Hepatocyte (in vitro differentiated cells): Measurements from ENCODE around the gene KRTAP19-5. TPM values are rescaled to one million over a fixed set of nuclear protein-coding genes. Genes with fewer than 3 reads are reported as not detected.

Experiments
- DNase-seq: peaks from one replicate; pipeline ENCODE4 v3.0.0-alpha.2; 2016; ENCODE audit warnings: low spot score
- H2AFZ ChIP-seq: fragments of 200-600 bp; sonication (generic); 2 replicates; pipeline ENCODE4 v1.6.0; 2016; ENCODE audit warnings: antibody characterized with exemption, mild to moderate bottlenecking
- H3K27ac ChIP-seq: fragments of 200-600 bp; sonication (generic); 2 replicates; pipeline ENCODE4 v1.5.1; 2016; ENCODE audit warnings: mild to moderate bottlenecking
- H3K27me3 ChIP-seq: fragments of 200-600 bp; sonication (generic); 2 replicates; pipeline ENCODE4 v1.6.1; 2016
- H3K36me3 ChIP-seq: fragments of 200-600 bp; sonication (generic); replicated peaks from 2 replicates; pipeline ENCODE4 v1.5.1; 2016; ENCODE audit warnings: low read depth; ENCODE audit not compliant: insufficient read depth
- H3K4me1 ChIP-seq: fragments of 200-600 bp; sonication (generic); 2 replicates; pipeline ENCODE4 v1.5.1; 2016; ENCODE audit warnings: mild to moderate bottlenecking, moderate library complexity; ENCODE audit not compliant: insufficient read depth
- H3K4me2 ChIP-seq: fragments of 200-600 bp; sonication (generic); 2 replicates; pipeline ENCODE4 v1.6.0; 2016
- H3K4me3 ChIP-seq: fragments of 200-600 bp; sonication (generic); 2 replicates; pipeline ENCODE4 v1.5.1; 2016; ENCODE audit warnings: mild to moderate bottlenecking
- H3K79me2 ChIP-seq: fragments of 200-600 bp; sonication (generic); 2 replicates; pipeline ENCODE4 v1.6.0; 2017; ENCODE audit warnings: mild to moderate bottlenecking
- H3K9me2 ChIP-seq: fragments of 200-600 bp; sonication (generic); replicated peaks from 2 replicates; pipeline ENCODE4 v1.6.0; 2017; ENCODE audit warnings: mild to moderate bottlenecking; ENCODE audit not compliant: insufficient read depth
- H3K9me3 ChIP-seq: fragments of 200-600 bp; sonication (generic); 2 replicates; pipeline ENCODE4 v1.5.1; 2016; ENCODE audit warnings: low read depth, mild to moderate bottlenecking
- H4K20me1 ChIP-seq: fragments of 200-600 bp; sonication (generic); 2 replicates; pipeline ENCODE4 v1.6.0; 2016; ENCODE audit warnings: mild to moderate bottlenecking; ENCODE audit not compliant: insufficient read depth, poor library complexity, severe bottlenecking
- CTCF ChIP-seq: fragments of 200-600 bp; sonication (generic); IDR thresholded peaks from 2 replicates; pipeline ENCODE4 v1.5.1; 2016; ENCODE audit warnings: antibody characterized with exemption, mild to moderate bottlenecking; ENCODE audit not compliant: poor library complexity
- EZH2 ChIP-seq: fragments of 200-600 bp; sonication (generic); IDR thresholded peaks from 2 replicates; pipeline ENCODE4 v1.6.1; 2016; ENCODE audit warnings: antibody characterized with exemption, mild to moderate bottlenecking, borderline replicate concordance
- EZH2phosphoT487 ChIP-seq: fragments of 200-600 bp; sonication (generic); IDR thresholded peaks from one replicate; pipeline ENCODE4 v1.6.1; 2018; ENCODE audit warnings: antibody characterized with exemption, mild to moderate bottlenecking, low read depth, moderate library complexity; ENCODE audit not compliant: unreplicated experiment, severe bottlenecking
- WGBS: methylation state at CpG from one replicate; pipeline ENCODE4 v1.1.6; 2016; ENCODE audit warnings: low lambda C conversion rate; ENCODE audit errors: missing lambda C conversion rate; 5-methylcytosine and 5-hydroxymethylcytosine counted together
- polyA plus RNA-seq: library from polyadenylated mRNA; unstranded; fragments of >200 nt; fragmentation: Nextera tagmentation; extraction: Ambion mirVana; gene quantifications from 2 replicates; pipeline ENCODE4 v1.2.1, GENCODE V29; 2016
- small RNA-seq: library from RNA; depleted of rRNA; stranded (forward); fragments of <200 nt; gene quantifications from one replicate; pipeline ENCODE3, GENCODE V24; 2014
- total RNA-seq: library from RNA; depleted of rRNA; stranded (reverse); fragments of >200 nt; gene quantifications from 2 replicates; pipeline ENCODE4 v1.2.3, GENCODE V29; 2014

The KRTAP19-5 gene
- total and polyA plus RNA-seq, 2 experiments from 2014 or later, result not detected

GRCh38 chr21:30478004-30478403 is 23.9 kb downstream of the KRTAP19-5 start:
- Histone ChIP-seq H2AFZ (no peak overlapping the region), H3K79me2 (no peaks in the 10 kb centered on the region), H3K4me3 (no peak overlapping the region), H3K9me3 (no peaks in the 10 kb centered on the region), H4K20me1 (no peaks in the 10 kb centered on the region), H3K36me3 (no peaks in the 10 kb centered on the region), H3K27ac (peak overlapping the region; percentile 4), H3K4me1 (no peaks in the 10 kb centered on the region), H3K9me2 (no peaks in the 10 kb centered on the region), H3K27me3 (no peaks in the 10 kb centered on the region), H3K4me2 (no peak overlapping the region)
- TF ChIP-seq CTCF (no peak), EZH2 (no peak), EZH2phosphoT487 (no peak)
- DNase-seq, result peak; percentile 18
- 30% methylated on average over 3 of the region's 3 CpGs for WGBS

GRCh38 chr21:30468900-30469714 is 32.8 kb downstream of the KRTAP19-5 start:
- no peaks in the 10 kb centered on the region for H4K20me1 ChIP-seq
- H3K27me3 ChIP-seq, result no peaks in the 10 kb centered on the region
- no peaks in the 10 kb centered on the region for H3K4me1 ChIP-seq
- H3K4me2 ChIP-seq, result no peak overlapping the region
- no peak for DNase-seq
- no peaks in the 10 kb centered on the region for H3K79me2 ChIP-seq
- 66% methylated on average over 6 of the region's 6 CpGs for WGBS
- H3K9me2 ChIP-seq, result no peaks in the 10 kb centered on the region
- no peaks in the 10 kb centered on the region for H3K9me3 ChIP-seq
- H2AFZ ChIP-seq, result no peak overlapping the region
- no peak overlapping the region for H3K4me3 ChIP-seq
- no peaks in the 10 kb centered on the region for H3K36me3 ChIP-seq
- TF ChIP-seq EZH2 (no peak), CTCF (no peak), EZH2phosphoT487 (no peak)
- H3K27ac ChIP-seq, result no peak overlapping the region

GRCh38 chr21:30463713-30464112 is 38.2 kb downstream of the KRTAP19-5 start:
- Histone ChIP-seq H2AFZ (no peak overlapping the region), H3K4me1 (no peaks in the 10 kb centered on the region), H3K36me3 (no peaks in the 10 kb centered on the region), H3K9me3 (no peaks in the 10 kb centered on the region), H3K9me2 (no peaks in the 10 kb centered on the region), H3K27ac (no peak overlapping the region), H3K4me3 (no peak overlapping the region), H3K79me2 (no peaks in the 10 kb centered on the region), H4K20me1 (no peaks in the 10 kb centered on the region), H3K27me3 (no peaks in the 10 kb centered on the region), H3K4me2 (no peak overlapping the region)
- DNase-seq, result peak; percentile 12
- no peak for TF ChIP-seq EZH2phosphoT487
- TF ChIP-seq CTCF, result peak; percentile 42
- whole genome bisulfite sequencing, result 50% methylated on average over 3 of the region's 3 CpGs

Small RNA genes within 50 kb of the gene (small RNA-seq; reads per million reads assigned to genes)
- gene AP000567.1 (not detected), gene KRTAP19-10P (not detected), gene KRTAP19-11P (not detected), gene KRTAP19-9P (not detected)

Other genes starting within 250 kb of the KRTAP19-5 start
- not detected in 2 replicates for gene KRTAP24-1, start 219.2 kb downstream of the KRTAP19-5 start, total RNA-seq
- not detected in 2 replicates for gene KRTAP24-1, start 219.2 kb downstream of the KRTAP19-5 start, polyA plus RNA-seq
- not detected in 2 replicates for gene KRTAP25-1, start 212.6 kb downstream of the KRTAP19-5 start, total RNA-seq
- gene KRTAP25-1, start 212.6 kb downstream of the KRTAP19-5 start, polyA plus RNA-seq, result not detected in 2 replicates
- not detected in 2 replicates for gene KRTAP26-1, start 181.8 kb downstream of the KRTAP19-5 start, total RNA-seq
- not detected in 2 replicates for gene KRTAP26-1, start 181.8 kb downstream of the KRTAP19-5 start, polyA plus RNA-seq
- gene KRTAP27-1, start 164.4 kb downstream of the KRTAP19-5 start, total RNA-seq, result not detected in 2 replicates
- gene KRTAP27-1, start 164.4 kb downstream of the KRTAP19-5 start, polyA plus RNA-seq, result not detected in 2 replicates
- not detected in 2 replicates for gene KRTAP23-1, start 153.5 kb downstream of the KRTAP19-5 start, total RNA-seq
- gene KRTAP23-1, start 153.5 kb downstream of the KRTAP19-5 start, polyA plus RNA-seq, result not detected in 2 replicates
- not detected in 2 replicates for gene KRTAP13-2, start 129.9 kb downstream of the KRTAP19-5 start, total RNA-seq
- gene KRTAP13-2, start 129.9 kb downstream of the KRTAP19-5 start, polyA plus RNA-seq, result not detected in 2 replicates
- not detected in 2 replicates for gene KRTAP13-1, start 106.1 kb downstream of the KRTAP19-5 start, total RNA-seq
- not detected in 2 replicates for gene KRTAP13-1, start 106.1 kb downstream of the KRTAP19-5 start, polyA plus RNA-seq
- gene KRTAP13-3, start 76.2 kb downstream of the KRTAP19-5 start, total RNA-seq, result not detected in 2 replicates
- gene KRTAP13-3, start 76.2 kb downstream of the KRTAP19-5 start, polyA plus RNA-seq, result not detected in 2 replicates
- gene KRTAP13-4, start 71.9 kb downstream of the KRTAP19-5 start, total RNA-seq, result not detected in 2 replicates
- not detected in 2 replicates for gene KRTAP13-4, start 71.9 kb downstream of the KRTAP19-5 start, polyA plus RNA-seq
- not detected in 2 replicates for gene KRTAP15-1, start 61.9 kb downstream of the KRTAP19-5 start, total RNA-seq
- not detected in 2 replicates for gene KRTAP15-1, start 61.9 kb downstream of the KRTAP19-5 start, polyA plus RNA-seq
- gene KRTAP19-1, start 21.8 kb downstream of the KRTAP19-5 start, total RNA-seq, result not detected in 2 replicates
- not detected in 2 replicates for gene KRTAP19-1, start 21.8 kb downstream of the KRTAP19-5 start, polyA plus RNA-seq
- not detected in 2 replicates for gene KRTAP19-2, start 14.7 kb downstream of the KRTAP19-5 start, total RNA-seq
- gene KRTAP19-2, start 14.7 kb downstream of the KRTAP19-5 start, polyA plus RNA-seq, result not detected in 2 replicates
- gene KRTAP19-3, start 10.1 kb downstream of the KRTAP19-5 start, total RNA-seq, result not detected in 2 replicates
- not detected in 2 replicates for gene KRTAP19-3, start 10.1 kb downstream of the KRTAP19-5 start, polyA plus RNA-seq
- not detected in 2 replicates for gene KRTAP19-4, start 5.0 kb downstream of the KRTAP19-5 start, total RNA-seq
- gene KRTAP19-4, start 5.0 kb downstream of the KRTAP19-5 start, polyA plus RNA-seq, result not detected in 2 replicates
- gene KRTAP19-6, start 39.7 kb upstream of the KRTAP19-5 start, total RNA-seq, result not detected in 2 replicates
- gene KRTAP19-6, start 39.7 kb upstream of the KRTAP19-5 start, polyA plus RNA-seq, result not detected in 2 replicates
- not detected in 2 replicates for gene KRTAP19-7, start 59.2 kb upstream of the KRTAP19-5 start, total RNA-seq
- gene KRTAP19-7, start 59.2 kb upstream of the KRTAP19-5 start, polyA plus RNA-seq, result not detected in 2 replicates
- gene KRTAP22-2, start 88.3 kb upstream of the KRTAP19-5 start, total RNA-seq, result not detected in 2 replicates
- not detected in 2 replicates for gene KRTAP22-2, start 88.3 kb upstream of the KRTAP19-5 start, polyA plus RNA-seq
- gene KRTAP6-3, start 90.3 kb upstream of the KRTAP19-5 start, total RNA-seq, result not detected in 2 replicates
- not detected in 2 replicates for gene KRTAP6-3, start 90.3 kb upstream of the KRTAP19-5 start, polyA plus RNA-seq
- not detected in 2 replicates for gene KRTAP6-2, start 96.8 kb upstream of the KRTAP19-5 start, total RNA-seq
- gene KRTAP6-2, start 96.8 kb upstream of the KRTAP19-5 start, polyA plus RNA-seq, result not detected in 2 replicates
- gene KRTAP22-1, start 98.9 kb upstream of the KRTAP19-5 start, total RNA-seq, result not detected in 2 replicates
- not detected in 2 replicates for gene KRTAP22-1, start 98.9 kb upstream of the KRTAP19-5 start, polyA plus RNA-seq
- not detected in 2 replicates for gene KRTAP6-1, start 111.8 kb upstream of the KRTAP19-5 start, total RNA-seq
- gene KRTAP6-1, start 111.8 kb upstream of the KRTAP19-5 start, polyA plus RNA-seq, result not detected in 2 replicates
- not detected in 2 replicates for gene KRTAP20-1, start 114.3 kb upstream of the KRTAP19-5 start, total RNA-seq
- not detected in 2 replicates for gene KRTAP20-1, start 114.3 kb upstream of the KRTAP19-5 start, polyA plus RNA-seq
- gene KRTAP20-4, start 118.5 kb upstream of the KRTAP19-5 start, total RNA-seq, result not detected in 2 replicates
- gene KRTAP20-4, start 118.5 kb upstream of the KRTAP19-5 start, polyA plus RNA-seq, result not detected in 2 replicates
- gene KRTAP20-2, start 133.1 kb upstream of the KRTAP19-5 start, total RNA-seq, result not detected in 2 replicates
- not detected in 2 replicates for gene KRTAP20-2, start 133.1 kb upstream of the KRTAP19-5 start, polyA plus RNA-seq
- not detected in 2 replicates for gene KRTAP20-3, start 140.7 kb upstream of the KRTAP19-5 start, total RNA-seq
- not detected in 2 replicates for gene KRTAP20-3, start 140.7 kb upstream of the KRTAP19-5 start, polyA plus RNA-seq
- gene KRTAP21-3, start 216.6 kb upstream of the KRTAP19-5 start, total RNA-seq, result not detected in 2 replicates
- gene KRTAP21-3, start 216.6 kb upstream of the KRTAP19-5 start, polyA plus RNA-seq, result not detected in 2 replicates
- gene KRTAP21-2, start 245.1 kb upstream of the KRTAP19-5 start, total RNA-seq, result not detected in 2 replicates
- not detected in 2 replicates for gene KRTAP21-2, start 245.1 kb upstream of the KRTAP19-5 start, polyA plus RNA-seq